HPDE6-E6E7 (cell line): ENCODE measurements around the gene SKP1.

Experiments used
- DNase-seq: peaks from one replicate; pipeline ENCODE4 v3.0.0; 2011; ENCODE audit warnings: missing footprints; ENCODE audit errors: extremely low spot score

SKP1 gene

DNA sequence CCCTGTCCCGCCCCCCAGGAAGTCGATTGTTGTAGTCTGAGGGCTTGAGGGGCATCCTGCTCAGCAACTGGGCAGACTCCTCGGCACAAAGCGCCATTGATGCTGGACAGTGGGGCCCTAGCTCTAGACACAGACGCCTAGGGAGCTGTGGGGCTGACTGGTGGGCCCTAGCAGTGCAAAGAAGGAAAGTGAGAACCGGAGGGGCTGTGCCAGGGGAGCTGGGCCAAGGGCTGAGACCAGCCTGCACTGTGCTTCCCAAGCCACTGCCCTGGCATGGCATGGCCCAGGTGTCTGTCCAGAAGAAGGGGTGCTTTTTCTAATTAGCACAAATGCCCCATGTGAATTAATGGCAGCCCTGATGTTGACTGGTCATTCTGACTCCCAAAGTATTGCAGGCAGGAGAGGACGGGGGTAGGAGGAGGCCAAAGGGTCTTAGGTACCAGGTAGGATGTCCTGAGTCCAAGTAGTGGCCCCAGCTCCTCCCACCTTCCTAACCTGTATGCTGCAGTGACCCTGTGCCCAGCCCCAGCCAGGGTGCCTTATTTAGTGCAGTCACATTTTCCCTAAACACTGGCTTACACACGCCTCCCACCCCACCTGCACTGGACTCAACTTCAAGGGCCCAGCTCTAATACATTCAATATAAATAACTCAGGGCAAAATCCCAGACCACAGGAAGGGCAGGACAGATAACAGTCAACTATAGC is 46.4 kb downstream of the SKP1 start:
- DNase-seq = no peak

DNA sequence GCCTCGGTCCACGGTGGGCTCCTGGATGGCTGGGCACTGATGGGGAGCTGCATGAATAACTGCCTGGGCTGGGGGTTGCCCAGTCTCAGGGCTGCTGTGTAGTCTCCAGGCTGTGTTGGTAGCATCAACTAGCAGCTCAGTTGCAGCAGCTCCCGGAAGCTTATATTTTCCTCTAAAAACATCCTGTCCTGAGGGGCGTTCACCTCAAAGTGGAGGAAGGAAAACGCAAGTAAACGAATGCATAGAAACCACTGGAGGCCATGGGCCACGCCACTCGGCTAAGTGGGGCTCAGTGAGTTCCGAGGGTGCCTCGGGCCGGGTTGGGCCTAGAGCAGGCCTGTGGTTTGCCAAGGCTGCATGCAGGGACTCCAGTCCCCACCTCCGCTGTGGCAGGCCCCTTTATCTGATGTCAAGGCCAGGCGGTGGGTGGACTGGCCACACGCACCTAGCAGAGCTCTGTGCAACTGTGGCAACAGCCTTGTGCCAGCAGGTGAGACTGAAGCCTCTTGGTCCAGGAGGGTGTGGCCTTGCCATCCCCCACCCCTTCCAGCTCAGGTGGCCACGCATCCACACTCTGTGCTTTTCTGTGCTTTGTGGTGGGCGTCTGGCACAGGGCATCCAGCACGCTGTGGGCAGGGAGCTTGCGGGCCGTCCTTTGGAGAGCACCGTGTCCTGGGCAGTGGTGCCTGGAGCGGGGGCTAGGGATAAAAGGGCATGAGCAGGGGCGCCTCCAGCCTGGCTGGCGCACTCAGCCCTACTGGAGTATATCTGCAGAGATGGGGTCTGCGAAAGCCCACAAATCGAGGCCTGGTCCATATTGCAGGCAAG is 47.1 kb downstream of the SKP1 start:
- DNase-seq = no peak

DNA sequence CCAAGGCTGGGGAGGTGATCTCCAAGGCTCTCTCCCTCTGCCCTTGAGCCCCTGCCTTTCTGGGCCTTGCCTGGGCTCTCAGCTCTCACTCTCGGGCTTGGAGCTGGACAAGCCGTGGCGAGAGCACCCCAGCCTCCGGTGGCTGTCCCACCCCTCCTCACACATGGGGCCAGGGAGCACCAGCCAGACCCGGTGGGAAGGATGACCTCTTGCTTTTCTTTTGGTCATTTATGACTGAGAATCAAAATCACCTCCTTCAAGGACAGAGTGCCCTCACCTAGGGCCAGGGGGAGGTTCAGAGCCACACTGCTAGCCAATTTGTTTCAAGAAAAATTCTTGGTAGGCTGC is 48.1 kb downstream of the SKP1 start:
- no peak for DNase-seq

DNA sequence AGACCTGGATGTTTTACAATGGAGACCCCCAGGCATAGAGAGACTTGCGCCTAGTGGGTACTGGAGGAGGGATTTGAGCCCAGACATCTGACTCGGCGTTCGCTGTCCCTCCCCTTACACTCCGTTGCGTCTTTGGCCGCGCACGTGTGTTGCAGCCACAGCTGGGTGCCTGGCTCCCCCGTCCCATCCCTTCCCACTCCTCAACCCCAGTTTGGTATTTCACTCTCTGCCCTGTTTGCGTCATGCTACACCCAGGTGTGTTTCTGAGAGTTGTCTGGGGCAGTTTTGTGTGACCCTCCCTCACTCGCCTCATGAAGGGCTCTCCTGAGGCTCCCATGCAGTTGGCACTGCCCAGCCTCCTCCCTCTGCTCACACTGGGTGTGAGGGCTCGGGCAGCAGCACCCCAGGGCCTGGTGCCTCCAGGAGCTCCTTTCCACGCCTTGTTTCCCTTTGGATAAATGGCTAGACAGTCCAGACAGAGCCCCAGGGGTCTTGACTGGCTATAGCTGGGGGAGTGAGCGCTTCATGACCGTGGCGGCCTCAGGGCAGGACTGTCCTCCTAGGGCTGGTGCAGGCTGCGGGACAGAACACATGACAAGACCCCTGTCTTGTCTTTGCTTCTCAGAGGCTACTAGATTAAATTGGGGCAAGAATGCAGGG is 48.6 kb downstream of the SKP1 start:
- no peak for DNase-seq

DNA sequence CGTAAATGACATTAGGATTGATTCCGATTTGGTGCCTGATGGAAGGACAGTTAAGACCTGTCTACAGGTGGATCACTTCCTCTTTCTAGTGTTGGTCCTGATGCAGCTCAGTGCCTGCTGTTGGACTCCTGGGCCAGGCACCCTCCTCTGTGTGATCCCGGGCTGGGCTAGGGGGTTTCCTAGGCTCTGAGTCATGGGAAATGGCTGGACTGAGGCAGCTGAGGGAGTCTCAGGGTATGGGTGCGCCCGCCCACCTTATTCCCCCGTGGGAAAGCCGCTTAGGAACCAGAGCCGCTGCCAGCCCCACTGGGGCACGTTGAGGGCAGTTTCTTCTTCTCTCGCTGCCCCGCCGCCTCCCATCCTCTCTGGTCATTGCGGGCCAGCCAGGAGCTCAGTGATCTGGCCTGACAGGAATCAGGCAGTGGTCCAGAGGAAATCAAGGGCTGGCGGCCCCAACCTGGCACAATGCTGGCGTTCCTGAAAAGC is 49.3 kb downstream of the SKP1 start:
- no peak for DNase-seq

DNA sequence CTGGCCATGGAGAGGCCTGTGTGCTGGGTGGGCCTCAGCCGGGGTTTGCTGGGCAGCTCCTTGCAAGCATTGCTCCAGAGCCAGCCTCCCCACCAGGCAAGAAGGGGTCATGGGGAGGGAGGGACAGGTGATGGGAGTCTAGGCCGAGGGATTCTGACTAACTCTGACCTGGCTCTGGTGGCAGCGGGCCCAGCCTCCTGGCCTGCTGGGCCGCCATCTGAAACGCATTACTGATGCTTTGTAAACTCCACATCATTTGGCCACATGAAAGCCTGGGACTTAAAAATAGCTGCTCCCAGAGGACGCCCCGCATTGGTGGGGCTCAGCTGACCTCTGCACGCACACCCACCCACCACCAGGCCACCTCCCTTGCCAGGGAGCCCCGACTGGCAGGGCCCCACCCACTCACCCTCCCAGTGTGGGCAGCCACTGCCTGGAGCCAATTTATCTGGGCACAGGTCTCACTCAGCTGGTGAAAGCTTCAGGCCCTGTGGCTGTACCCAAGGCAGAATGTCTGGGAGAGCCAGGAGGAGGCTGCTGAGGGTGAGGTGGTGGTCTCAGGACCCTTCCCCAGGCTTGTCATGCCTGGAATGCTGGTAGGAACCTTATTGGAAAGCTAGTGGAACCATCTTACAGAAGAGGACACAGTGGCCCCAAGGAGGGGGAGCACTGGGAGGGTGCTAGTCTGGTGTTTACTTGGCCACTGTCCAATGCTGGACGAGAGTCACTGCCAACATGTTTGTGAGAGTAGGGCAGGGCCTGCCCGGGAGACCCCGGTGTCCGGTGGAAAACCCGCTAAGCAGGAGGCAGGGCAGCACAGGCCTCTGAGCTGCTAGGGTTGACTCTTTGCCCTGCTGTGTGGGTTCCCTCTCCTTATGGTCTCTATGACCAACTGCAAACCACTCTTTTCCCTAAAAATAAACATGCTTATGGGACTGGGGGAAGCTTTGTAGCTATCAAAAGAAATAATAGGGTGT is 51.4 kb downstream of the SKP1 start:
- DNase-seq = peak; percentile 53

DNA sequence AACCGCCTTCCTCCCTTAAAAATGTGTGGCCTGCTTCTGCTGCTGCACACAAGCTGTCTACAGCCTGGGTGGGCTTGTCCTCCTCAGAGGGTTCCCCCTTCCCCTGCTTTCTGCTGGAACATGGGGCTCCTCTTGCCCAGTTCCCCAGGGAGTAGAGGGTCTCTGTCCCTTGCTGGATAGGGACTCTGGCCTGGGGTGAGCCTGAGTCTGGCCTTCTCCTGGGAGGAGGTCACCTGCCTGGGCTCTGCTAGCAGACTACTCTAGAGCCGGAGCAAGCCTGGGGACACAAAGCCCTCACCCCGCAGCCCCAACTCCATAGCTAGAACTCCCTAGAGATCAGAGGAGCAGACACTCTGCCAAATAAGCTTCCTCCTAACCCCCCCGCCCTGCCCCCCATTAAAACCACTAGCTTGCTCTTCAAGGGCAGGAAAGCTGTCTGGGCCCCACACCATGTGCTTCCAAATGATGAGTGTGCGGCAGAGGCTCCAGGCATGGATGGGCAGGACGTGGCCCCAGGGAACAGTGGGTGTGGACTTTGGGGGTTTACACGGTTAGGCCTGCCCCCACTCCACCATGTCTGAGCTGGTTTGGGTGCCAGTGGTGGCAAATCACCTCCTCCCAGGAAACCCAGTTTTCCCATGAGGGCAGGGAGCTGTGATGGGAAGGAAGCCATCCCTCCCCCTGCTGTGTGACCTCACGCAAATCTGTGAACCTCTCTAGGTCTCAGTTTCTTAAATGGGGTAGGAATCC is 52.3 kb downstream of the SKP1 start:
- DNase-seq = peak; percentile 53

DNA sequence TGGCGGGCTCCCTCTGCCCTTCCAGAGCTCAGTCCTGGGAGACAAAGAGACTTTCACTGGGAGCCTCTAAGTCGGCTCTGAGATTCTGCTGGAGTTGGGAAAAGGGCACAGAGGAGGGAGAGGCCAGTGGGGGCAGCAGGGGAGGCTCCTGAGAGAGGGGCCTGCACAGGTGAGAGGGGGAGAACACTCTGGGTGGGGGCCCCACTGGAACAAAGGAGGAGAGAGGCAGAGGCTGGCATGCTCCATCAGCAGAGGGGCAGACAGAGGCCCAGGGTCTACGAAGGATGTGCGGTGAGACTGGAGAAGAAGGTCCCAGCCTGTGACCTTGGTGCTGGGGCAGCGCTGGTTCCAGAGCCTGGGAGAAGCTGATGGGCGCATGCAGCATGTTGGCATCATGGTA is 53.4 kb downstream of the SKP1 start:
- no peak for DNase-seq

DNA sequence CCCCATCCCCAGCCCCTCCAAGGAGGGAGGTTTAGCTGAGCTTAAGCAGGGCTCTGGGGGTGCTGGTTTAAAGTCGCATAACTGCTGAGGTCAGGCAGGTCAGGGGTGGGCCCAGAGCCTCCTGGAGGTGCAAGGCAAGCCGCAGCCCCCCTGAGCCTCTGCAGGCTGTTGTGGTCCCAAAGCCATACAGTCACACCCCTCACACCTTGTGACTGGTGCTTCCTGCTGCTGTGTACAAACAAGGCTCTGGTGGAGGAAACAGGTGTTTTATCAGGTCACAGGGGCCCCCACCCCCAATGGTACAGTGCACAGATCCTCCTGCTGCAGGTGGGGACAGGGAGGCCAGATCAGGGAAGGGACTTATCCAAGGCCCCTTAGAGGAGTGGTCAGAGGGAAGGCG is 54.2 kb downstream of the SKP1 start:
- no peak for DNase-seq

DNA sequence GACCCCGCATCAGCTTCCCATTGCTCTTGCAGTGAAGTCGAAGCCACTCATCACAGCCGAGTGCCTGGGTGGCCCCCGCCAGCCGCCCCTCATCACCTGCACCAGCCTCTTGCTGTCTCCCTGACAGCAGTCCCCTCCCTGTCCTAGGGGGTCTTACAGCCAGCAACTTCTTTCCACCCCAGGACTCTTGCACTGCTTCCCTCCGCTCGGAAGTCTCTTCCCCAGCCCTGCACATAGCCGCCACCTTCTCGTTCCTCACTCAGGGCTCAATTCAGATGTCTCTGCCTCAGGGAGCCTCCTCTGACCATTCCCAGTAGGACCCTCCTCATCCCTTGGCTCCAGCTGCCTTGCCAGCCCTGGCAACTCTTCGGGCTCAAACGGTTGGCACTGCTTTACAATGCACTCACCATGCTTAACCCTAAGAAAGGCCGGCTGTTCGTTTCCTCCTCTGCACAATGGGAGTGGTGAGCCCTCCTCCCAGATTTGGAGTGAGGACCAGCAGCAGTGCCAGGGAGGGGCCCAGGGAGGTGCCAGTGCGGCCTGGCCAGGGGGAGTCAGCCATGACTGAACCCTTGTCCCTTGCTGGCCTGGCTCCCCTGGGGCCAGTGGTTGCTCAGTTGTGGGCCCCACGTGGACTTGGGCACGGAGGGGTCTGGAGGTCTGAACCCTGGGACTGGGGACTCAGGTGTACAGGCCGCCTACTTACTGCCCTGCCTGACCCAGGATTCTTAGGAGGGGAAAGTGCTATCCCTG is 56.2 kb downstream of the SKP1 start:
- no peak for DNase-seq

DNA sequence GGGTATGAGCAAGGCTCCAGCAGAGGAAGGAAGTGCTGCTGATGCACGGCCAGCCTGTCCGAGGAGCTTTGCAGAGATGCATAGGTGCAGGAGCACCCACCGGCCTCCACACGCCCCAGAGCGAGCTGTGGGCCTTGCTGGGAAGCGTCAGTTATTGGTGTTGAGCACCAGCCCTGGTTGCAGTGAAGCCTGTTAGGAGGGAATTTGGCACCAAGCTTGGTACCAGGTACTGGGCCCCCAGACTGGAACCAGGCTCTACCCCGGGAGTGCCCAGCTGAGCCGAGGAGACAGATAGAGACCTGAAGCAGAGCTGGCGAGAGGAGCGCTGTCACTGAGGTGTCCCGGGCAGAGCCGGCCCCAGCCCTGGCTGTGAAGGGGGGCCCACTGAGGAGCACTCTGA is 57.0 kb downstream of the SKP1 start:
- no peak for DNase-seq

DNA sequence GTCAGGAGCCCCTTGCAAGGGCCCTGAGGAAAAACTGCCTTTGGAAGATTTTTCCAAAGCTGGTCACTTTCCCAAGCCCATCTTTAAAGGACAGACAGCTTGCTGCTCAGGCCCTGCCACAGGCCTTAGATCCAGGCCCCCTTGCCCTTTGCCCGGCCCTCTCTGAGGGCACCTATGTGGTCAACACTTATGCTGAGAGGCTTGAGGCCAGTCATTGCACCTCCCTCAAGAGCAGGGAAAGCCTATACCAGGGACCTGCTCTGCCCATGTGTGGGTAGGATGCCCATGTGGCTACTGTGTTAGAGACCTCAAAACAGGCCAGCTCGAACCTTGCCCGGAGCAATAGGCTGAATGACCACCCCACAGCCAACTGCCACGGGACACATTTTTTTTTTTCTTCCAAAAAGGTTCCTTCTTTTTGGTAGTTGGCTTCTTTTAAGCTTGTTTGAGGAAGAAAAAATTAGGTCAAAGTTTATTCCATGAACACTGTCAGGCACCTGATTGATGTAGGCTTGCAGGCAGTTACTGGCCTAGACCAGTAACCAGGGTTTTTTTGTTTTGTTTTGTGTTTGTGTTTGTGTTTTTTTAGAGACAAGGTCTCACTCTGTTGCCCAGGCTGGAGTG is 58.4 kb downstream of the SKP1 start:
- DNase-seq = no peak

DNA sequence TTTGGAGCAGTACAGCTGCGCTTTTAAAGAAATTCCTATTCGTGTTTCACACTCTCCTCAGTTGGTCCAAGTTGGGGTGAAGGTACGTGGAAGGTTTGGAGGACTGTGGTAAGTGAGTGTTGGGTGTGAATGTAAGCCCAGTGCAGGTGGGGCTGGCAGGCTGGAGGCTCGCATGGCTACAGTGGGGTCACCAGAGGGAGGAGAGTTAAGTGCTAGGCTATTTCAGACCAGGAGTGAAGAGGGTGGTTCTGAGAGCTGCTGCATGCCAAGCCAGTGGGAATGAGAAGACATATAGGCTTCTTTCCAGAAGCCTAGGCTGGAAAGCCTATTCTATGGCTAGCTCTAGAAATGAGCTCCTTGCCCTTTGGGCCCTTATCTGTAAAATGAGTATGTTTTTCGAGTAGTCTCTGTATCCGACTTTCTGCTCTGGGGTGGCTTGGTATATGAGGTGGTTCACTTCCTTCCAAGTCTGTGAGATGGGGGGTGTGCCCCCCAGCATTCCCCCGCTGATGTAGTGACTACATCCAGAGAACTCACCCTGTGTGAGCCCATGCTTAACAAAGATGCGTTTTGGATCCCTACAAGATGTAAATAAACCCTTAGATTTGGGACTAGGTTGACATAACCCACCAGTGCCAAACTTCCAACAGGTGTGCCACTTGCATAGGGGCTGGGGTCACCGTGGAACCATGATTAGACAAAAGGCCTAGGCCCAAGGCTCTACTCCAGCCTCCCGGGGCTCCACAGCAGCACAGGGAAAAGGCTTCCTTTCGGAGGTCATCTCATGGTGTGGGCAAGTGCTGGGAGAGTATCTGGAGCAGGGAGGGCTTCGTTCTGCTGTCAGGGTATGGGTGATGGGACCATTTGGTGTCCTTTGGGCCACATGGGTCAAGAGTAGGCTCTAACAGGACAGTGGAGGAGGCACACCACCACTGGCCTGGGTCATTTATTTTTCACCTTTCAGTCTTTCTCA is 59.7 kb downstream of the SKP1 start:
- DNase-seq = no peak

DNA sequence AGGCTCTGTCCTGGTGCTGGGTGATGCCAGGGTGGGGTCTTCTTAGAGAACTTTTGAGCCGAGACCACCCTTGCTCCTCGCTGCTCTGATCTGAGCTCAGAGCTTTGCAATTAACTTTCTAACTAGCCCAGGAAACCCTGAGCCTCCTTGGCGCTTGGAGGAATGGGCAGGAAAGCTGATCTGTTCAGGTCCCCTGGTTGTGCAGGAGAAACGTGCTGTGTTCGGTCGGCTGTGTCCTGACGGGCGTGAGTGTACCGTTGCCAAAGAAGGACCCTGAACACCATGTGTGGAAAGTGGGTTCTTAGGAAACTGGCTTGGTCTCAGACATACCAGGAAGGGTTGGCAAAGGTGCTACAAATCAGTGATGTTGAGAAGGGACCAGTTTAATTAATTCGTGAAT is 60.5 kb downstream of the SKP1 start:
- DNase-seq = no peak

DNA sequence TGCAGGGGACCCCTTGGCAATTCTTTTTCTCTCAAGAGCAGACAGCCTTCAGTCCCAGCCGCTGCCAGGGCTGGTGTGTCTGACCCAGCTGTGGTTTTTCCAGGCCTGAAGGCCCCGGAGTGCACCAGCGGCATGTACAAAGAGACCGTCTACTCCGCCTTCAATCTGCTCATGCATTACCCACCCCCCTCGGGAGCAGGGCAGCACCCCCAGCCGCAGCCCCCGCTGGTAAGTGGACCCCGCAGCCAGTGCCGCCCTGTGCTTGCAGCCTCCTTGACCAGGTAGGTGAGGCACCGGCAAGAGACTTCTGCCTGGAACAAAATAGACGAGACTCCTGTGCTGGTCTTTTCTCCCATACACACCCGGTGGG is 61.0 kb downstream of the SKP1 start:
- DNase-seq = no peak

DNA sequence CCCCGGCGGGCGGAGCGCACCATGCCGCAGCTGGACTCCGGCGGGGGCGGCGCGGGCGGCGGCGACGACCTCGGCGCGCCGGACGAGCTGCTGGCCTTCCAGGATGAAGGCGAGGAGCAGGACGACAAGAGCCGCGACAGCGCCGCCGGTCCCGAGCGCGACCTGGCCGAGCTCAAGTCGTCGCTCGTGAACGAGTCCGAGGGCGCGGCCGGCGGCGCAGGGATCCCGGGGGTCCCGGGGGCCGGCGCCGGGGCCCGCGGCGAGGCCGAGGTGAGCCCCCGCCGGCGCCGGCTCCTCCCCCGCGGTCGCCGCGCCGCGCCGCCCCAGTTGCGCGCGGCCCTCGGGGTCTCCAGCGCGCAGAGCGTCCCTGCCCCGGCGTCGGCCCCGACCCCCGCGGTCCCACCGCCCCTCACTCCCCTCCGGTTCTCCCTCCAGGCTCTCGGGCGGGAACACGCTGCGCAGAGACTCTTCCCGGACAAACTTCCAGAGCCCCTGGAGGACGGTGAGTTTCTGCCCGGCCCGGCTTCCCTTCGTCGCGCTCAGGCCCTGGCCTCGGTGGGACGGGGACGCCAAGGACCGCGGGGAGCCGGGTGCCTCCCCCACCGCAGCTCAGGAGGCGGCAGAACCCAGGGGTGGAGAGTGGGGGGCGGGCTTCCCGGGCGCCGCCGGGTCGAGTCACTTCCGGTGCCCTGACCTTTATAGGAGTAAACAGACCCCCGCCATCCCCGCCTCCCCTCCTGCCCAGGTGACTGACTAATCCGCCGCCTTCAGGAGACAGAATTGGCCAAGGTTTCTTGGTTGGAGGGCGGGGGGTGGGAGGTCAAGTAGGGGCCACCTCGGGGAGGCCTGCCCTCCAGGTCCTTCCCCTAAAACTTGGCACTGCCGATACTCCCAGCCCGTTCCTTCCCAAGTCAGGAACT is 61.6 kb downstream of the SKP1 start:
- peak; percentile 25 for DNase-seq
